C4-2B (cell line): ENCODE measurements around the gene CCDC190.
"Not testable (repeated sequence)": the region's sequence is repeated elsewhere in the genome, so short reads cannot be mapped to it uniquely, and the experiment has no call there.

Experiments
- CTCF ChIP-seq: fragments of 450-650 bp; conservative IDR thresholded peaks from 2 replicates; pipeline ENCODE4 v1.5.1; 2017; ENCODE audit warnings: mild to moderate bottlenecking
- ZFX ChIP-seq: fragments of 450-650 bp; IDR thresholded peaks from 2 replicates; pipeline ENCODE4 v1.6.1; 2017

- TF ChIP-seq CTCF, ZFX: not testable (repeated sequence)
These were observed 19.6 kb upstream of the CCDC190 start for GRCh38 chr1:162880617-162881016.
